HepG2 (cell line): ENCODE data around the gene CTSW. TPM values are rescaled to one million over a fixed set of nuclear protein-coding genes. Genes with fewer than 3 reads are reported as not detected.

ENCODE experiments used
- ELF1 ChIP-seq: sonication (generic); formaldehyde crosslinking; IDR thresholded peaks from 2 replicates; pipeline ENCODE4 v1.4.0; 2020; ENCODE audit warnings: missing genetic modification reagents
- FOXA1 ChIP-seq, 2 experiments: fragments of 450-650 bp in 1 of 2; sonication (generic) in 1 of 2; formaldehyde crosslinking in 1 of 2; IDR thresholded peaks; 2 replicates each; pipeline versions ENCODE4 v1.4.0 to v1.6.1; 2016 to 2020; ENCODE audit warnings: missing genetic modification reagents in 1 of 2
- FOXK2 ChIP-seq: fragments of 450-650 bp; IDR thresholded peaks from 2 replicates; pipeline ENCODE4 v1.6.1; 2016
- GATAD1 ChIP-seq: IDR thresholded peaks from 2 replicates; pipeline ENCODE4 v1.6.1; 2016; ENCODE audit warnings: missing genetic modification reagents, missing compliant biosample characterization
- PRMT3 ChIP-seq: sonication (generic); formaldehyde crosslinking; IDR thresholded peaks from 2 replicates; pipeline ENCODE4 v1.8.1; 2022; ENCODE audit warnings: low read depth, mild to moderate bottlenecking, moderate library complexity, missing genetic modification reagents, borderline replicate concordance
- RBM39 ChIP-seq: fragments of 200-400 bp; formaldehyde crosslinking; IDR thresholded peaks from one replicate; pipeline ENCODE4 v1.6.1; 2018; ENCODE audit warnings: antibody characterized with exemption, mild to moderate bottlenecking, low read depth, low read length; ENCODE audit not compliant: poor library complexity, severe bottlenecking
- ZNF510 ChIP-seq: sonication (generic); formaldehyde crosslinking; IDR thresholded peaks from 2 replicates; pipeline ENCODE4 v1.4.0; 2020; ENCODE audit warnings: low read depth, mild to moderate bottlenecking, missing genetic modification reagents
- ZNF549 ChIP-seq: sonication (generic); formaldehyde crosslinking; IDR thresholded peaks from 2 replicates; pipeline ENCODE4 v1.5.0; 2020; ENCODE audit warnings: missing genetic modification reagents
- ZNF615 ChIP-seq: sonication (generic); formaldehyde crosslinking; IDR thresholded peaks from 2 replicates; pipeline ENCODE4 v1.5.0; 2020; ENCODE audit warnings: mild to moderate bottlenecking, missing genetic modification reagents, borderline replicate concordance
- polyA plus RNA-seq, 8 experiments: library from polyadenylated mRNA; depleted of rRNA in 3 of 8; stranded (reverse) in 7 of 8; unstranded in 1 of 8; fragments of >200 nt; fragmentation: Illumina TruSeq in 4 of 8; extraction: Trizol in 4 of 8; gene quantifications; 2 replicates each; pipeline versions ENCODE4 v1.2.1 to v1.2.3, GENCODE V29; 2011 to 2016; ENCODE audit warnings: low read depth in 4 of 8, missing spikeins in 1 of 8, mixed read lengths in 1 of 8; ENCODE audit not compliant: insufficient read depth in 1 of 8
- total RNA-seq, 5 experiments: library from RNA; depleted of rRNA; stranded (reverse); fragments of >200 nt; fragmentation: Illumina TruSeq; extraction: Trizol; gene quantifications; 2 replicates each; pipeline ENCODE4 v1.2.3, GENCODE V29; 2016; ENCODE audit warnings: low read depth in 1 of 5
- TF ChIP-seq, protein P1 (sequence below): sonication (generic); formaldehyde crosslinking; IDR thresholded peaks from 2 replicates; pipeline ENCODE4 v1.4.0; 2020; ENCODE audit warnings: missing genetic modification reagents
- TF ChIP-seq, protein P2 (sequence below): sonication (generic); formaldehyde crosslinking; IDR thresholded peaks from 2 replicates; pipeline ENCODE4 v1.5.0; 2020; ENCODE audit warnings: mild to moderate bottlenecking, missing genetic modification reagents, borderline replicate concordance
- TF ChIP-seq, protein P3 (sequence below): IDR thresholded peaks from 2 replicates; pipeline ENCODE4 v1.4.0; 2020; ENCODE audit warnings: mild to moderate bottlenecking, missing genetic modification reagents
- TF ChIP-seq, protein P4 (sequence below): sonication (generic); formaldehyde crosslinking; conservative IDR thresholded peaks from 2 replicates; pipeline ENCODE4 v1.8.0; 2022; ENCODE audit warnings: mild to moderate bottlenecking, moderate library complexity, missing genetic modification reagents

The CTSW gene
- total and polyA plus RNA-seq, 2 of the 13 experiments (the other 11 are each of a cell fraction or from before 2014, with no cell fraction given) = 0.09 TPM; not detected in 1

DNA sequence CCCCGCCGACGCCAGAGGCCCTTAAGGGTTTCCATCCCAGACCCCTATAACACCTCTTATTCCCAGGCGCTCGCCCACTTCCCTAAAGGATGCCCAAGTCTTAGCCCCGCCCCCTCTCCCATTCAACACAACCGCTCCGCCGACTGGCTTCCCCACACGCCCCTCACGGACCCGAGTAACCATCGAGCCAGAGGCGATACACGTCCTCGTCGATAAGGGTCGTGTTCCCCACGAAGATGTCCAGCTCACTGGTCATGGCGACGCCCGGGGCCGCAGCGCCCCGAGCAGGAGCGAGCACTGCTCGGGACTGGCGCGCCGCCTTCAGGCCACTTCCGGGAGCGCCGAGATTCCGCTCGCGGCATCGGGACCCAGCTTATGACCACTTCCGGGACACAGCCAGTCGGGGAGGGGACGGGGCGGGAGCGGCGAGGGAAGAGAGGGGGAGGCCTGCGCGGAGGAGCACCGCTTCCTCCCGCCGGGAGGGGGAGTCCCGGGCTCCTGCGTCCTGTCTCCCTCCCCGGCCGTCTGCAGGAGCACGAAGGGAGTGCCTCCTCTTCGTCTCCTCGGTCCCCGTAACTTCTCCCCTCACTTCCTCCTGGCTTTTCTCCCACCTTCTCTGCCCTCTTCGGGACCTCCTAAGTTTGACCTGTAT, 8.7 kb downstream of the CTSW start, which contains the start of gene FIBP (continued):
- TF ChIP-seq, protein P1, sequence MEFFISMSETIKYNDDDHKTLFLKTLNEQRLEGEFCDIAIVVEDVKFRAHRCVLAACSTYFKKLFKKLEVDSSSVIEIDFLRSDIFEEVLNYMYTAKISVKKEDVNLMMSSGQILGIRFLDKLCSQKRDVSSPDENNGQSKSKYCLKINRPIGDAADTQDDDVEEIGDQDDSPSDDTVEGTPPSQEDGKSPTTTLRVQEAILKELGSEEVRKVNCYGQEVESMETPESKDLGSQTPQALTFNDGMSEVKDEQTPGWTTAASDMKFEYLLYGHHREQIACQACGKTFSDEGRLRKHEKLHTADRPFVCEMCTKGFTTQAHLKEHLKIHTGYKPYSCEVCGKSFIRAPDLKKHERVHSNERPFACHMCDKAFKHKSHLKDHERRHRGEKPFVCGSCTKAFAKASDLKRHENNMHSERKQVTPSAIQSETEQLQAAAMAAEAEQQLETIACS (CRISPR knock-in tag) = peak; percentile 65
- TF ChIP-seq FOXA1 (IDR thresholded peaks at IDR 0.05) = no peak
- peak; percentile 8; the same call in 1 of the 2 replicates for TF ChIP-seq FOXA1 (CRISPR knock-in tag; IDR thresholded peaks at IDR 0.05)
- peak; percentile 66 for TF ChIP-seq RBM39
- no peak for TF ChIP-seq ZNF615
- no peak for TF ChIP-seq PRMT3 (CRISPR knock-in tag)
- TF ChIP-seq GATAD1 (CRISPR knock-in tag) = peak; percentile 91
- no peak for TF ChIP-seq ZNF510
- TF ChIP-seq, protein P2, sequence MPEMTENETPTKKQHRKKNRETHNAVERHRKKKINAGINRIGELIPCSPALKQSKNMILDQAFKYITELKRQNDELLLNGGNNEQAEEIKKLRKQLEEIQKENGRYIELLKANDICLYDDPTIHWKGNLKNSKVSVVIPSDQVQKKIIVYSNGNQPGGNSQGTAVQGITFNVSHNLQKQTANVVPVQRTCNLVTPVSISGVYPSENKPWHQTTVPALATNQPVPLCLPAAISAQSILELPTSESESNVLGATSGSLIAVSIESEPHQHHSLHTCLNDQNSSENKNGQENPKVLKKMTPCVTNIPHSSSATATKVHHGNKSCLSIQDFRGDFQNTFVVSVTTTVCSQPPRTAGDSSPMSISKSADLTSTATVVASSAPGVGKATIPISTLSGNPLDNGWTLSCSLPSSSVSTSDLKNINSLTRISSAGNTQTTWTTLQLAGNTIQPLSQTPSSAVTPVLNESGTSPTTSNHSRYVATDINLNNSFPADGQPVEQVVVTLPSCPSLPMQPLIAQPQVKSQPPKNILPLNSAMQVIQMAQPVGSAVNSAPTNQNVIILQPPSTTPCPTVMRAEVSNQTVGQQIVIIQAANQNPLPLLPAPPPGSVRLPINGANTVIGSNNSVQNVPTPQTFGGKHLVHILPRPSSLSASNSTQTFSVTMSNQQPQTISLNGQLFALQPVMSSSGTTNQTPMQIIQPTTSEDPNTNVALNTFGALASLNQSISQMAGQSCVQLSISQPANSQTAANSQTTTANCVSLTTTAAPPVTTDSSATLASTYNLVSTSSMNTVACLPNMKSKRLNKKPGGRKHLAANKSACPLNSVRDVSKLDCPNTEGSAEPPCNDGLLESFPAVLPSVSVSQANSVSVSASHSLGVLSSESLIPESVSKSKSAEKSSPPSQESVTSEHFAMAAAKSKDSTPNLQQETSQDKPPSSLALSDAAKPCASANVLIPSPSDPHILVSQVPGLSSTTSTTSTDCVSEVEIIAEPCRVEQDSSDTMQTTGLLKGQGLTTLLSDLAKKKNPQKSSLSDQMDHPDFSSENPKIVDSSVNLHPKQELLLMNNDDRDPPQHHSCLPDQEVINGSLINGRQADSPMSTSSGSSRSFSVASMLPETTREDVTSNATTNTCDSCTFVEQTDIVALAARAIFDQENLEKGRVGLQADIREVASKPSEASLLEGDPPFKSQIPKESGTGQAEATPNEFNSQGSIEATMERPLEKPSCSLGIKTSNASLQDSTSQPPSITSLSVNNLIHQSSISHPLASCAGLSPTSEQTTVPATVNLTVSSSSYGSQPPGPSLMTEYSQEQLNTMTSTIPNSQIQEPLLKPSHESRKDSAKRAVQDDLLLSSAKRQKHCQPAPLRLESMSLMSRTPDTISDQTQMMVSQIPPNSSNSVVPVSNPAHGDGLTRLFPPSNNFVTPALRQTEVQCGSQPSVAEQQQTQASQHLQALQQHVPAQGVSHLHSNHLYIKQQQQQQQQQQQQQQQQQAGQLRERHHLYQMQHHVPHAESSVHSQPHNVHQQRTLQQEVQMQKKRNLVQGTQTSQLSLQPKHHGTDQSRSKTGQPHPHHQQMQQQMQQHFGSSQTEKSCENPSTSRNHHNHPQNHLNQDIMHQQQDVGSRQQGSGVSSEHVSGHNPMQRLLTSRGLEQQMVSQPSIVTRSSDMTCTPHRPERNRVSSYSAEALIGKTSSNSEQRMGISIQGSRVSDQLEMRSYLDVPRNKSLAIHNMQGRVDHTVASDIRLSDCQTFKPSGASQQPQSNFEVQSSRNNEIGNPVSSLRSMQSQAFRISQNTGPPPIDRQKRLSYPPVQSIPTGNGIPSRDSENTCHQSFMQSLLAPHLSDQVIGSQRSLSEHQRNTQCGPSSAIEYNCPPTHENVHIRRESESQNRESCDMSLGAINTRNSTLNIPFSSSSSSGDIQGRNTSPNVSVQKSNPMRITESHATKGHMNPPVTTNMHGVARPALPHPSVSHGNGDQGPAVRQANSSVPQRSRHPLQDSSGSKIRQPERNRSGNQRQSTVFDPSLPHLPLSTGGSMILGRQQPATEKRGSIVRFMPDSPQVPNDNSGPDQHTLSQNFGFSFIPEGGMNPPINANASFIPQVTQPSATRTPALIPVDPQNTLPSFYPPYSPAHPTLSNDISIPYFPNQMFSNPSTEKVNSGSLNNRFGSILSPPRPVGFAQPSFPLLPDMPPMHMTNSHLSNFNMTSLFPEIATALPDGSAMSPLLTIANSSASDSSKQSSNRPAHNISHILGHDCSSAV = no peak
- TF ChIP-seq, protein P3, sequence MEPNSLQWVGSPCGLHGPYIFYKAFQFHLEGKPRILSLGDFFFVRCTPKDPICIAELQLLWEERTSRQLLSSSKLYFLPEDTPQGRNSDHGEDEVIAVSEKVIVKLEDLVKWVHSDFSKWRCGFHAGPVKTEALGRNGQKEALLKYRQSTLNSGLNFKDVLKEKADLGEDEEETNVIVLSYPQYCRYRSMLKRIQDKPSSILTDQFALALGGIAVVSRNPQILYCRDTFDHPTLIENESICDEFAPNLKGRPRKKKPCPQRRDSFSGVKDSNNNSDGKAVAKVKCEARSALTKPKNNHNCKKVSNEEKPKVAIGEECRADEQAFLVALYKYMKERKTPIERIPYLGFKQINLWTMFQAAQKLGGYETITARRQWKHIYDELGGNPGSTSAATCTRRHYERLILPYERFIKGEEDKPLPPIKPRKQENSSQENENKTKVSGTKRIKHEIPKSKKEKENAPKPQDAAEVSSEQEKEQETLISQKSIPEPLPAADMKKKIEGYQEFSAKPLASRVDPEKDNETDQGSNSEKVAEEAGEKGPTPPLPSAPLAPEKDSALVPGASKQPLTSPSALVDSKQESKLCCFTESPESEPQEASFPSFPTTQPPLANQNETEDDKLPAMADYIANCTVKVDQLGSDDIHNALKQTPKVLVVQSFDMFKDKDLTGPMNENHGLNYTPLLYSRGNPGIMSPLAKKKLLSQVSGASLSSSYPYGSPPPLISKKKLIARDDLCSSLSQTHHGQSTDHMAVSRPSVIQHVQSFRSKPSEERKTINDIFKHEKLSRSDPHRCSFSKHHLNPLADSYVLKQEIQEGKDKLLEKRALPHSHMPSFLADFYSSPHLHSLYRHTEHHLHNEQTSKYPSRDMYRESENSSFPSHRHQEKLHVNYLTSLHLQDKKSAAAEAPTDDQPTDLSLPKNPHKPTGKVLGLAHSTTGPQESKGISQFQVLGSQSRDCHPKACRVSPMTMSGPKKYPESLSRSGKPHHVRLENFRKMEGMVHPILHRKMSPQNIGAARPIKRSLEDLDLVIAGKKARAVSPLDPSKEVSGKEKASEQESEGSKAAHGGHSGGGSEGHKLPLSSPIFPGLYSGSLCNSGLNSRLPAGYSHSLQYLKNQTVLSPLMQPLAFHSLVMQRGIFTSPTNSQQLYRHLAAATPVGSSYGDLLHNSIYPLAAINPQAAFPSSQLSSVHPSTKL = peak; percentile 64
- TF ChIP-seq, protein P4, sequence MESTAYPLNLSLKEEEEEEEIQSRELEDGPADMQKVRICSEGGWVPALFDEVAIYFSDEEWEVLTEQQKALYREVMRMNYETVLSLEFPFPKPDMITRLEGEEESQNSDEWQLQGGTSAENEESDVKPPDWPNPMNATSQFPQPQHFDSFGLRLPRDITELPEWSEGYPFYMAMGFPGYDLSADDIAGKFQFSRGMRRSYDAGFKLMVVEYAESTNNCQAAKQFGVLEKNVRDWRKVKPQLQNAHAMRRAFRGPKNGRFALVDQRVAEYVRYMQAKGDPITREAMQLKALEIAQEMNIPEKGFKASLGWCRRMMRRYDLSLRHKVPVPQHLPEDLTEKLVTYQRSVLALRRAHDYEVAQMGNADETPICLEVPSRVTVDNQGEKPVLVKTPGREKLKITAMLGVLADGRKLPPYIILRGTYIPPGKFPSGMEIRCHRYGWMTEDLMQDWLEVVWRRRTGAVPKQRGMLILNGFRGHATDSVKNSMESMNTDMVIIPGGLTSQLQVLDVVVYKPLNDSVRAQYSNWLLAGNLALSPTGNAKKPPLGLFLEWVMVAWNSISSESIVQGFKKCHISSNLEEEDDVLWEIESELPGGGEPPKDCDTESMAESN (CRISPR knock-in tag) = peak; percentile 79
- peak; percentile 98 for TF ChIP-seq ELF1
- no peak for TF ChIP-seq ZNF549
- TF ChIP-seq FOXK2 = no peak
